Stomach (tissue), 4 donors: ENCODE results near the gene VIPAS39.

Source experiments
- CTCF ChIP-seq, 7 experiments: fragments of 450-650 bp in 4 of 7; fragments of 200-600 bp in 3 of 7; sonication (generic) in 3 of 7; IDR thresholded peaks; one replicate each; pipeline ENCODE4 v1.5.1; 2016 to 2019; ENCODE audit warnings: antibody characterized with exemption in 7 of 7, control low read depth in 2 of 7, mild to moderate bottlenecking in 1 of 7
- EP300 ChIP-seq: sonication (generic); formaldehyde crosslinking; IDR thresholded peaks from one replicate; pipeline ENCODE4 v1.6.1; 2017; ENCODE audit warnings: antibody characterized with exemption
- POLR2AphosphoS5 ChIP-seq, 3 donors: sonication (generic); formaldehyde crosslinking; IDR thresholded peaks; one replicate each; pipeline ENCODE4 v1.6.1; 2016; ENCODE audit warnings: antibody characterized with exemption in 3 of 3

- TF ChIP-seq EP300 (no peak), CTCF (IDR thresholded peaks at IDR 0.05) (no peak), POLR2AphosphoS5 (IDR thresholded peaks at IDR 0.05) (no peak)
Measured at GRCh38 chr14:77407158-77407557, 50.2 kb downstream of the VIPAS39 start.
